VCaP (cell line): ENCODE results near the gene ZDHHC8.

Experiments
- H3K27ac ChIP-seq: fragments of 450-650 bp; 2 replicates; pipeline ENCODE4 v1.5.1; 2017
- CTCF ChIP-seq: fragments of 450-650 bp; conservative IDR thresholded peaks from 2 replicates; pipeline ENCODE4 v1.5.1; 2017; ENCODE audit warnings: mild to moderate bottlenecking, moderate library complexity

ZDHHC8 gene

GRCh38 chr22:20188567-20188877 lies 56.9 kb downstream of the ZDHHC8 start:
- no peak for TF ChIP-seq CTCF

GRCh38 chr22:20191000-20191515 lies 59.5 kb downstream of the ZDHHC8 start:
- H3K27ac ChIP-seq: peak overlapping the region; percentile 57

More at GRCh38 chr22:20188567-20188877, 56.9 kb downstream of the ZDHHC8 start:
- no peak overlapping the region for H3K27ac ChIP-seq

GRCh38 chr22:20191803-20192202 lies 60.2 kb downstream of the ZDHHC8 start:
- no peak for TF ChIP-seq CTCF
- peak overlapping the region; percentile 57 for H3K27ac ChIP-seq

More at GRCh38 chr22:20191000-20191515, 59.5 kb downstream of the ZDHHC8 start:
- no peak for TF ChIP-seq CTCF

- H3K27ac ChIP-seq: peak overlapping the region; percentile 57
- TF ChIP-seq CTCF: no peak
Measured at GRCh38 chr22:20192293-20192971, 60.8 kb downstream of the ZDHHC8 start.

GRCh38 chr22:20192972-20193760 lies 61.6 kb downstream of the ZDHHC8 start:
- no peak for TF ChIP-seq CTCF
- peak overlapping the region; percentile 57; the same call in 1 of the 2 replicates for H3K27ac ChIP-seq

GRCh38 chr22:20193761-20194494 lies 62.3 kb downstream of the ZDHHC8 start:
- TF ChIP-seq CTCF: no peak
- no peak overlapping the region for H3K27ac ChIP-seq
